GM12878 (cell line): ENCODE results near the gene CWC27. TPM values are rescaled to one million over a fixed set of nuclear protein-coding genes. Genes with fewer than 3 reads are reported as not detected.

Experiments used
- ATAC-seq: fragments of 200-7000 bp; cut with Tn5 transposase; 3 replicates; pipeline ENCODE4 v1.9.1; 2020; ENCODE audit warnings: mild to moderate bottlenecking, moderate library complexity
- BruUV-seq: library from RNA; stranded (reverse); fragments of 400-500 nt; replicated peaks from 2 replicates; lab custom pipeline; 2021; lab: Mats Ljungman, UMichigan
- CTCF ChIA-PET: fragments of 300-600 bp; sonication (Branson Sonifier 250); formaldehyde crosslinking; extraction: SDS; loops from one replicate; lab custom pipeline; 2021; ENCODE audit warnings: inconsistent platforms; lab: Yijun Ruan, JAX
- POLR2A ChIA-PET: fragments of 350-600 bp; formaldehyde crosslinking; extraction: SDS; loops from one replicate; lab custom pipeline; 2021; ENCODE audit warnings: inconsistent platforms; lab: Charles Lee
- RAD21 ChIA-PET: fragments of 300-600 bp; sonication (Branson Sonifier 250); formaldehyde crosslinking; loops from one replicate; lab custom pipeline; 2023; ENCODE audit warnings: antibody characterized with exemption; ENCODE audit not compliant: unreplicated experiment; lab: Charles Lee
- SMC1A ChIA-PET: fragments of 300-600 bp; sonication (Branson Sonifier 250); formaldehyde crosslinking; loops from one replicate; lab custom pipeline; 2023; ENCODE audit not compliant: unreplicated experiment, uncharacterized antibody; lab: Charles Lee
- DNase-seq: peaks from one replicate; pipeline ENCODE4 v3.0.0-alpha.2; 2011; ENCODE audit warnings: low read depth, low spot score
- FAIRE-seq: peaks from 3 replicates; lab custom pipeline; 2011; peaks lifted over from hg19 to GRCh38; lab: Jason Lieb, UNC
- H2AFZ ChIP-seq: 2 replicates; pipeline ENCODE4 v1.6.0; 2011; ENCODE audit warnings: low read depth, low read length, control low read depth; ENCODE audit not compliant: control insufficient read depth
- H3K27ac ChIP-seq: 2 replicates; pipeline ENCODE4 v1.5.1; 2011; ENCODE audit warnings: control low read depth; ENCODE audit not compliant: control insufficient read depth, insufficient read depth
- H3K27me3 ChIP-seq, 2 experiments: replicated peaks in 1 of 2; 2 replicates each; pipeline versions ENCODE4 v1.6.0 to v1.6.1; 2011; ENCODE audit warnings: low read length in 1 of 2; ENCODE audit not compliant: control insufficient read depth in 2 of 2, insufficient read depth in 2 of 2
- H3K36me3 ChIP-seq, 2 experiments: 2 replicates each; pipeline ENCODE4 v1.5.1; 2011; ENCODE audit warnings: low read length in 1 of 2; ENCODE audit not compliant: control insufficient read depth in 2 of 2, insufficient read depth in 2 of 2
- H3K4me1 ChIP-seq: 2 replicates; pipeline ENCODE4 v1.6.1; 2011; ENCODE audit warnings: mild to moderate bottlenecking, low read length, moderate library complexity, mixed read lengths; ENCODE audit not compliant: control insufficient read depth, insufficient read depth
- H3K4me2 ChIP-seq: 2 replicates; pipeline ENCODE4 v1.6.0; 2011; ENCODE audit warnings: control low read depth; ENCODE audit not compliant: control insufficient read depth, insufficient read depth
- H3K4me3 ChIP-seq: fragments of 200-600 bp; sonication (generic); 2 replicates; pipeline ENCODE4 v1.5.1; 2016
- H3K79me2 ChIP-seq: 2 replicates; pipeline ENCODE4 v1.6.0; 2011; ENCODE audit warnings: low read length; ENCODE audit not compliant: control insufficient read depth, insufficient read depth
- H3K9ac ChIP-seq: 2 replicates; pipeline ENCODE4 v1.8.0; 2011; ENCODE audit warnings: low read length, control low read depth, mixed read lengths; ENCODE audit not compliant: control insufficient read depth, insufficient read depth
- H3K9me3 ChIP-seq: replicated peaks from 3 replicates; pipeline ENCODE4 v1.5.1; 2011; ENCODE audit warnings: mild to moderate bottlenecking, low read length; ENCODE audit not compliant: control insufficient read depth, insufficient read depth
- H4K20me1 ChIP-seq: 2 replicates; pipeline ENCODE4 v1.6.0; 2011; ENCODE audit not compliant: control insufficient read depth, insufficient read depth
- ATF7 ChIP-seq: fragments of 450-650 bp; IDR thresholded peaks from 2 replicates; pipeline ENCODE4 v1.6.1; 2016; ENCODE audit warnings: low read depth, mild to moderate bottlenecking
- BHLHE40 ChIP-seq, 2 experiments: fragments of 450-650 bp in 1 of 2; IDR thresholded peaks; 2 replicates each; pipeline ENCODE4 v1.6.1; 2011 to 2017; ENCODE audit warnings: low read depth in 2 of 2, borderline replicate concordance in 1 of 2, improper control_type of control experiment in 1 of 2, low read length in 1 of 2, mild to moderate bottlenecking in 1 of 2
- BMI1 ChIP-seq: fragments of 450-650 bp; IDR thresholded peaks from 2 replicates; pipeline ENCODE4 v1.6.1; 2016; ENCODE audit warnings: mild to moderate bottlenecking, moderate library complexity, borderline replicate concordance
- CHD2 ChIP-seq: IDR thresholded peaks from 2 replicates; pipeline ENCODE4 v1.6.1; 2011; ENCODE audit warnings: low read depth, low read length, improper control_type of control experiment, borderline replicate concordance
- CHD4 ChIP-seq: fragments of 200-600 bp; sonication (generic); IDR thresholded peaks from 2 replicates; pipeline ENCODE4 v1.6.1; 2016; ENCODE audit warnings: mild to moderate bottlenecking
- DPF2 ChIP-seq: fragments of 450-650 bp; IDR thresholded peaks from 2 replicates; pipeline ENCODE4 v1.6.1; 2017; ENCODE audit warnings: mild to moderate bottlenecking
- EED ChIP-seq: sonication (generic); IDR thresholded peaks from 2 replicates; pipeline ENCODE4 v1.6.1; 2016; ENCODE audit warnings: antibody characterized with exemption, low read depth
- IKZF2 ChIP-seq, 2 experiments: fragments of 450-650 bp; IDR thresholded peaks; 2 replicates each; pipeline ENCODE4 v1.6.1; 2017; ENCODE audit warnings: mild to moderate bottlenecking in 2 of 2, moderate library complexity in 2 of 2
- IRF3 ChIP-seq: fragments of 450-650 bp; IDR thresholded peaks from 2 replicates; pipeline ENCODE4 v1.6.1; 2014; ENCODE audit warnings: mild to moderate bottlenecking
- KLF5 ChIP-seq: fragments of 450-650 bp; IDR thresholded peaks from 2 replicates; pipeline ENCODE4 v1.6.1; 2014; ENCODE audit warnings: mild to moderate bottlenecking; ENCODE audit not compliant: partially characterized antibody
- MEF2B ChIP-seq: fragments of 450-650 bp; IDR thresholded peaks from 2 replicates; pipeline ENCODE4 v1.6.1; 2018; ENCODE audit warnings: mild to moderate bottlenecking, moderate library complexity; ENCODE audit not compliant: partially characterized antibody, poor library complexity, severe bottlenecking
- MTA3 ChIP-seq: IDR thresholded peaks from 2 replicates; pipeline ENCODE4 v1.6.1; 2012; ENCODE audit warnings: low read length, inconsistent platforms, borderline replicate concordance
- MXI1 ChIP-seq: fragments of 150-350 bp; IDR thresholded peaks from 2 replicates; pipeline ENCODE4 v1.6.1; 2011; ENCODE audit warnings: low read depth, mild to moderate bottlenecking, inconsistent platforms, low read length, improper control_type of control experiment
- POLR2AphosphoS2 ChIP-seq: IDR thresholded peaks from 2 replicates; pipeline ENCODE4 v1.6.1; 2011; ENCODE audit warnings: low read depth, mild to moderate bottlenecking, low read length, improper control_type of control experiment, moderate library complexity
- RAD51 ChIP-seq: fragments of 450-650 bp; IDR thresholded peaks from 2 replicates; pipeline ENCODE4 v1.6.1; 2016; ENCODE audit warnings: moderate library complexity, mild to moderate bottlenecking, inconsistent platforms
- RELA ChIP-seq: fragments of 450-650 bp; IDR thresholded peaks from 2 replicates; pipeline ENCODE4 v1.8.0; 2014; ENCODE audit warnings: borderline replicate concordance; ENCODE audit not compliant: partially characterized antibody
- REST ChIP-seq: IDR thresholded peaks from 2 replicates; pipeline ENCODE4 v1.6.1; 2012; ENCODE audit warnings: mild to moderate bottlenecking, low read depth, low read length
- SMAD1 ChIP-seq: fragments of 450-650 bp; IDR thresholded peaks from 2 replicates; pipeline ENCODE4 v1.6.1; 2018; ENCODE audit warnings: mild to moderate bottlenecking, low read depth; ENCODE audit not compliant: partially characterized antibody
- SP1 ChIP-seq: IDR thresholded peaks from one replicate; pipeline ENCODE4 v1.6.1; 2011; ENCODE audit warnings: low read depth, low read length
- SREBF2 ChIP-seq: IDR thresholded peaks from 2 replicates; pipeline ENCODE4 v1.6.1; 2012; ENCODE audit warnings: mild to moderate bottlenecking, low read length
- TCF7 ChIP-seq: IDR thresholded peaks from 2 replicates; pipeline ENCODE4 v1.6.1; 2014; ENCODE audit warnings: antibody characterized with exemption, borderline replicate concordance
- ZZZ3 ChIP-seq: IDR thresholded peaks from 2 replicates; pipeline ENCODE4 v1.6.1; 2011; ENCODE audit warnings: low read depth; ENCODE audit not compliant: control insufficient read depth, insufficient read length
- WGBS: methylation state at CpG from one replicate; pipeline ENCODE4 v1.1.6; 2016; ENCODE audit warnings: low lambda C conversion rate; ENCODE audit not compliant: insufficient replicate concordance, insufficient coverage; ENCODE audit errors: missing lambda C conversion rate; 5-methylcytosine and 5-hydroxymethylcytosine counted together
- in situ Hi-C: fragments of 300-500 bp; cut with MboI; formaldehyde crosslinking; loops from 9 replicates; pipeline ENCODE4 v1.14.3; 2018; ENCODE audit warnings: mixed read lengths
- intact Hi-C: fragments of 100-400 bp; cut with micrococcal nuclease; formaldehyde crosslinking; loops from one replicate; pipeline ENCODE4 v1.14.2; 2022; ENCODE audit not compliant: unreplicated experiment
- polyA plus RNA-seq, 11 experiments: library from polyadenylated mRNA; depleted of rRNA in 4 of 11; unstranded in 6 of 11; stranded (reverse) in 5 of 11; fragments of >200 nt; fragmentation: Nextera tagmentation in 4 of 11; fragmentation: Illumina TruSeq in 1 of 11; extraction: Ambion mirVana in 4 of 11; extraction: Trizol in 1 of 11; gene quantifications; 1 replicate in 1 of 11; 2 replicates in 10 of 11; pipeline versions ENCODE4 v1.2.1 to v1.2.3, GENCODE V29; 2011 to 2016; ENCODE audit warnings: inconsistent platforms in 2 of 11, missing spikeins in 2 of 11, low read depth in 1 of 11
- total RNA-seq, 4 experiments: library from RNA; depleted of rRNA in 3 of 4; stranded (reverse); fragments of >200 nt in 3 of 4; fragmentation: Illumina TruSeq in 1 of 4; extraction: Trizol in 1 of 4; gene quantifications; 2 replicates each; pipeline versions ENCODE4 v1.2.1 to v1.2.3, GENCODE V29; 2013 to 2021

CWC27 gene
- total and polyA plus RNA-seq, 10 of the 15 experiments (the other 5 are each of a cell fraction or from before 2014, with no cell fraction given): 21.7 to 61.9 (median 47.0) TPM

GRCh38 chr5:64773533-64773932, 4.8 kb downstream of the CWC27 start:
- Histone ChIP-seq H3K79me2 (peaks cover 45% of the 10 kb centered on the region), H2AFZ (no peak overlapping the region), H3K4me3 (peak overlapping the region; percentile 42), H3K36me3 (peaks cover 0 to 5% of the 10 kb centered on the region in 2 experiments; a peak in 1 of 4 replicates), H3K27me3 (no peaks in the 10 kb centered on the region), H3K27ac (peak overlapping the region; percentile 71), H4K20me1 (no peaks in the 10 kb centered on the region), H3K4me2 (peak overlapping the region; percentile 80), H3K9me3 (no peaks in the 10 kb centered on the region), H3K9ac (no peak overlapping the region), H3K4me1 (peaks cover 7% of the 10 kb centered on the region)
- DNase-seq (peak; percentile 51), ATAC-seq (peak; percentile 66), FAIRE-seq (no peak)
- WGBS: 0% methylated on average over 1 of the region's 1 CpG
- in situ Hi-C loops (no loop called here), intact Hi-C loops (no loop called here)
- ChIA-PET POLR2A (interaction anchor here (1.2 kb wide), 1 partner anchor 9 kb away, joined by 3 read pairs; no protein-coding TSS in a partner anchor), SMC1A (interaction anchor here (0.7 to 3.3 kb wide), 7 partner anchors 10 to 139 kb away, joined by 3 to 17 read pairs (median 3); no protein-coding TSS in a partner anchor), CTCF (interaction anchor here (0.5 to 3.0 kb wide), 8 partner anchors 9 to 625 kb away, joined by 3 to 18 read pairs (median 4); no protein-coding TSS in a partner anchor), RAD21 (interaction anchor here (1.0 kb wide), 1 partner anchor 8 kb away, joined by 3 read pairs; no protein-coding TSS in a partner anchor)
- BruUV-seq: no TSS peak
- TF ChIP-seq EED (no peak), BHLHE40 (IDR thresholded peaks at IDR 0.05; ENCODE audit: borderline replicate concordance in 1 of 2, low read depth in 2 of 2, low read length in 1 of 2) (peak in 1 of 2 experiments; percentile 13; a peak in 1 of 4 replicates), IRF3 (no peak), IKZF2 (IDR thresholded peaks at IDR 0.05) (peak; percentile 31 to 37; a peak in 2 of 4 replicates), SREBF2 (no peak), POLR2AphosphoS2 (no peak), KLF5 (no peak), MTA3 (peak; percentile 75; the same call in 1 of the 2 replicates), TCF7 (no peak), RELA (no peak), SP1 (no peak), RAD51 (no peak), SMAD1 (no peak), DPF2 (peak; percentile 57; the same call in 1 of the 2 replicates), CHD4 (no peak), ZZZ3 (no peak), MEF2B (peak; percentile 91), ATF7 (peak; percentile 36; the same call in 1 of the 2 replicates), MXI1 (no peak), CHD2 (no peak), BMI1 (no peak), REST (no peak)
